Activated T-helper 1 cell treated with anti-CD3 and anti-CD28 coated beads, Interleukin-12 subunit alpha, Interleukin-12 subunit beta, Interleukin-2, Interleukin-4 antibody, amounts not matched to agents 30 ng/mL and 10 ng/mL and 1 ng/mL, durations not matched to agents 14 hours and 24 hours and 36 hours (primary cell): ENCODE data around the gene ACTA2. TPM values are rescaled to one million over a fixed set of nuclear protein-coding genes. Genes with fewer than 3 reads are reported as not detected.
"Not testable (repeated sequence)": the region's sequence is repeated elsewhere in the genome, so short reads cannot be mapped to it uniquely, and the experiment has no call there.

Experiments used
- DNase-seq: peaks from one replicate; pipeline ENCODE4 v3.0.0; 2021; ENCODE audit warnings: low spot score
- H3K27ac Mint-ChIP-seq: one replicate; pipeline ENCODE4 v1.8.0; 2021; ENCODE audit warnings: mild to moderate bottlenecking, mixed read lengths
- H3K27me3 Mint-ChIP-seq: one replicate; pipeline ENCODE4 v1.8.0; 2022; ENCODE audit warnings: mild to moderate bottlenecking, moderate library complexity, mixed read lengths; ENCODE audit not compliant: insufficient read depth
- H3K36me3 Mint-ChIP-seq: one replicate; pipeline ENCODE4 v1.8.0; 2021; ENCODE audit warnings: low read depth, mixed read lengths
- H3K4me1 Mint-ChIP-seq: one replicate; pipeline ENCODE4 v1.8.0; 2021; ENCODE audit warnings: low read depth, mixed read lengths
- H3K4me3 Mint-ChIP-seq: one replicate; pipeline ENCODE4 v1.8.0; 2021; ENCODE audit warnings: mild to moderate bottlenecking, moderate library complexity, mixed read lengths
- H3K9me3 Mint-ChIP-seq: one replicate; pipeline ENCODE4 v1.8.0; 2021; ENCODE audit warnings: mixed read lengths
- intact Hi-C: fragments of 100-400 bp; cut with micrococcal nuclease; formaldehyde crosslinking; loops from one replicate; pipeline ENCODE4 v1.15.1; 2024
- total RNA-seq: library from RNA; stranded (reverse); gene quantifications from 2 replicates; pipeline ENCODE4 v1.2.3, GENCODE V29; 2022

ACTA2 gene
- total RNA-seq, 1 donor from 2014 or later: 12.2 TPM

GRCh38 chr10:88938938-88939337, 13.6 kb downstream of the ACTA2 start:
- Mint-ChIP-seq H3K36me3 (peaks cover 31% of the 10 kb centered on the region), H3K4me3 (no peak overlapping the region), H3K27ac (no peak overlapping the region), H3K27me3 (peaks cover 3% of the 10 kb centered on the region), H3K9me3 (no peaks in the 10 kb centered on the region), H3K4me1 (peaks cover 17% of the 10 kb centered on the region)
- intact Hi-C loops: loop anchor here (5.0 kb wide), 1 partner anchor 223 kb away; no protein-coding TSS in a partner anchor
- DNase-seq: no peak

GRCh38 chr10:88938039-88938438, 14.5 kb downstream of the ACTA2 start:
- Mint-ChIP-seq H3K4me1 (peaks cover 17% of the 10 kb centered on the region), H3K27ac (no peak overlapping the region), H3K9me3 (no peaks in the 10 kb centered on the region), H3K36me3 (peaks cover 31% of the 10 kb centered on the region), H3K27me3 (peaks cover 3% of the 10 kb centered on the region), H3K4me3 (no peak overlapping the region)
- DNase-seq: no peak
- intact Hi-C loops: loop anchor here (5.0 kb wide), 1 partner anchor 224 kb away; no protein-coding TSS in a partner anchor

GRCh38 chr10:88936656-88937055, 15.9 kb downstream of the ACTA2 start:
- Mint-ChIP-seq H3K36me3 (peaks cover 35% of the 10 kb centered on the region), H3K27me3 (no peaks in the 10 kb centered on the region), H3K4me1 (peaks cover 26% of the 10 kb centered on the region), H3K27ac (no peak overlapping the region), H3K9me3 (no peaks in the 10 kb centered on the region), H3K4me3 (no peak overlapping the region)
- intact Hi-C loops: loop anchor here (5.0 kb wide), 1 partner anchor 226 kb away; no protein-coding TSS in a partner anchor
- DNase-seq: no peak

- H3K4me1 Mint-ChIP-seq: peaks cover 32% of the 10 kb centered on the region
Measured at GRCh38 chr10:88934900-88935672, 17.5 kb downstream of the ACTA2 start.

GRCh38 chr10:88933564-88933963, 19.0 kb downstream of the ACTA2 start:
- no peaks in the 10 kb centered on the region for H3K27me3 Mint-ChIP-seq
- no peak overlapping the region for H3K27ac Mint-ChIP-seq
- no peak overlapping the region for H3K4me3 Mint-ChIP-seq
- intact Hi-C loops: loop anchor here (2.0 kb wide), 1 partner anchor 33 kb away; no protein-coding TSS in a partner anchor
- peaks cover 36% of the 10 kb centered on the region for H3K4me1 Mint-ChIP-seq
- peaks cover 31% of the 10 kb centered on the region for H3K36me3 Mint-ChIP-seq
- DNase-seq: no peak
- no peaks in the 10 kb centered on the region for H3K9me3 Mint-ChIP-seq

More at GRCh38 chr10:88934900-88935672, 17.5 kb downstream of the ACTA2 start:
- Mint-ChIP-seq H3K4me3 (peak overlapping the region; percentile 15), H3K27me3 (no peaks in the 10 kb centered on the region), H3K9me3 (no peaks in the 10 kb centered on the region), H3K36me3 (peaks cover 34% of the 10 kb centered on the region), H3K27ac (peak overlapping the region; percentile 52)
- intact Hi-C loops: loop anchor here (1.0 to 5.0 kb wide), 7 partner anchors 56 to 282 kb away; no protein-coding TSS in a partner anchor
- peak; percentile 56 for DNase-seq

- Mint-ChIP-seq H3K4me3 (no peak overlapping the region), H3K27ac (no peak overlapping the region), H3K36me3 (peaks cover 26% of the 10 kb centered on the region), H3K9me3 (no peaks in the 10 kb centered on the region), H3K27me3 (no peaks in the 10 kb centered on the region), H3K4me1 (peaks cover 36% of the 10 kb centered on the region)
- peak; percentile 30 for DNase-seq
- intact Hi-C loops: loop anchor here (1.0 to 2.0 kb wide), 5 partner anchors 32 to 367 kb away; partner anchors contain the start of gene STAMBPL1
Measured at GRCh38 chr10:88932539-88933256, 19.9 kb downstream of the ACTA2 start.

GRCh38 chr10:88932029-88932428, 20.5 kb downstream of the ACTA2 start:
- peaks cover 36% of the 10 kb centered on the region for H3K4me1 Mint-ChIP-seq
- DNase-seq, H3K4me3 Mint-ChIP-seq, H3K9me3 Mint-ChIP-seq, H3K27me3 Mint-ChIP-seq, H3K27ac Mint-ChIP-seq: not testable (repeated sequence)
- intact Hi-C loops: loop anchor here (1.0 to 2.0 kb wide), 5 partner anchors 31 to 367 kb away; partner anchors contain the start of gene STAMBPL1
- peaks cover 27% of the 10 kb centered on the region for H3K36me3 Mint-ChIP-seq

GRCh38 chr10:88931548-88931947, 21.0 kb downstream of the ACTA2 start:
- no peaks in the 10 kb centered on the region for H3K9me3 Mint-ChIP-seq
- no peak overlapping the region for H3K27ac Mint-ChIP-seq
- intact Hi-C loops: no loop called here
- H3K4me3 Mint-ChIP-seq: no peak overlapping the region
- peaks cover 32% of the 10 kb centered on the region for H3K4me1 Mint-ChIP-seq
- no peaks in the 10 kb centered on the region for H3K27me3 Mint-ChIP-seq
- peaks cover 29% of the 10 kb centered on the region for H3K36me3 Mint-ChIP-seq
- DNase-seq: no peak

GRCh38 chr10:88928254-88928653, 24.3 kb downstream of the ACTA2 start:
- H3K36me3 Mint-ChIP-seq: peaks cover 36% of the 10 kb centered on the region
- intact Hi-C loops: no loop called here
- H3K27ac Mint-ChIP-seq: no peak overlapping the region
- H3K9me3 Mint-ChIP-seq: no peaks in the 10 kb centered on the region
- H3K27me3 Mint-ChIP-seq: no peaks in the 10 kb centered on the region
- no peak for DNase-seq
- peaks cover 18% of the 10 kb centered on the region for H3K4me1 Mint-ChIP-seq
- H3K4me3 Mint-ChIP-seq: no peak overlapping the region

GRCh38 chr10:88927416-88927690, 25.2 kb downstream of the ACTA2 start:
- no peak for DNase-seq
- Mint-ChIP-seq H3K27ac (no peak overlapping the region), H3K9me3 (no peaks in the 10 kb centered on the region), H3K36me3 (peaks cover 32% of the 10 kb centered on the region), H3K4me1 (peaks cover 12% of the 10 kb centered on the region), H3K4me3 (no peak overlapping the region), H3K27me3 (no peaks in the 10 kb centered on the region)
- intact Hi-C loops: no loop called here

GRCh38 chr10:88926566-88927415, 25.8 kb downstream of the ACTA2 start:
- peaks cover 10% of the 10 kb centered on the region for H3K4me1 Mint-ChIP-seq
- H3K9me3 Mint-ChIP-seq: no peaks in the 10 kb centered on the region
- intact Hi-C loops: no loop called here
- H3K27ac Mint-ChIP-seq: no peak overlapping the region
- H3K27me3 Mint-ChIP-seq: no peaks in the 10 kb centered on the region
- H3K36me3 Mint-ChIP-seq: peaks cover 35% of the 10 kb centered on the region
- no peak for DNase-seq
- H3K4me3 Mint-ChIP-seq: no peak overlapping the region

- peaks cover 37% of the 10 kb centered on the region for H3K36me3 Mint-ChIP-seq
- DNase-seq: no peak
- H3K4me3 Mint-ChIP-seq: no peak overlapping the region
- intact Hi-C loops: no loop called here
- no peaks in the 10 kb centered on the region for H3K4me1 Mint-ChIP-seq
- no peak overlapping the region for H3K27ac Mint-ChIP-seq
- H3K9me3 Mint-ChIP-seq: no peaks in the 10 kb centered on the region
- H3K27me3 Mint-ChIP-seq: no peaks in the 10 kb centered on the region
Measured at GRCh38 chr10:88923520-88923919, 29.1 kb downstream of the ACTA2 start.
